Right renal cortex interstitium (tissue), 3 donors: ENCODE data around the gene TAF5L. TPM values are rescaled to one million over a fixed set of nuclear protein-coding genes. Genes with fewer than 3 reads are reported as not detected.
"Not testable (repeated sequence)": the region's sequence is repeated elsewhere in the genome, so short reads cannot be mapped to it uniquely, and the experiment has no call there.

ENCODE experiments used
- DNase-seq, 3 donors: peaks; one replicate each; pipeline ENCODE4 v3.0.0-alpha.2; 2013; ENCODE audit warnings: low read depth in 3 of 3, low spot score in 2 of 3
- polyA plus RNA-seq, 3 donors: library from polyadenylated mRNA; unstranded; fragments of 120-200 nt; gene quantifications; one replicate each; pipeline ENCODE4 v1.2.1, GENCODE V29; 2013; ENCODE audit not compliant: insufficient read length in 3 of 3

TAF5L gene
- polyA plus RNA-seq, 3 donors: 18.0 to 21.0 (median 19.6) TPM

- DNase-seq: no peak
These were observed 11.2 kb downstream of the TAF5L start for GRCh38 chr1:229614701-229615100.

- no peak for DNase-seq
These were observed 12.0 kb downstream of the TAF5L start for GRCh38 chr1:229613938-229614337.

- no peak for DNase-seq
These were observed 17.3 kb downstream of the TAF5L start for GRCh38 chr1:229608590-229608989.

- no peak for DNase-seq
These were observed 18.6 kb downstream of the TAF5L start for GRCh38 chr1:229607370-229607769.

GRCh38 chr1:229603371-229604005 is 22.4 kb downstream of the TAF5L start:
- DNase-seq: no peak

GRCh38 chr1:229600229-229600628 is 25.7 kb downstream of the TAF5L start:
- DNase-seq: no peak

GRCh38 chr1:229599218-229599954 is 26.5 kb downstream of the TAF5L start:
- no peak for DNase-seq

- no peak for DNase-seq
These were observed 28.0 kb downstream of the TAF5L start for GRCh38 chr1:229597877-229598276.

GRCh38 chr1:229596925-229597699 is 28.8 kb downstream of the TAF5L start:
- DNase-seq: no peak

GRCh38 chr1:229595876-229596275 is 30.0 kb downstream of the TAF5L start:
- not testable (repeated sequence) for DNase-seq

GRCh38 chr1:229594227-229595008 is 31.5 kb downstream of the TAF5L start:
- DNase-seq: no peak

GRCh38 chr1:229593800-229594199 is 32.1 kb downstream of the TAF5L start:
- no peak for DNase-seq

- DNase-seq: no peak
These were observed 35.8 kb downstream of the TAF5L start for GRCh38 chr1:229590119-229590518.

- no peak for DNase-seq
These were observed 40.6 kb downstream of the TAF5L start for GRCh38 chr1:229585338-229585737.

GRCh38 chr1:229582715-229583114 is 43.2 kb downstream of the TAF5L start:
- DNase-seq: no peak

GRCh38 chr1:229582011-229582694 is 43.8 kb downstream of the TAF5L start:
- DNase-seq: no peak

- no peak for DNase-seq
These were observed 44.4 kb downstream of the TAF5L start for GRCh38 chr1:229581485-229581884.

- DNase-seq: peak in 1 of 3 donors; percentile 27
These were observed 46.8 kb downstream of the TAF5L start for GRCh38 chr1:229579059-229579673.

GRCh38 chr1:229578168-229579058 is 47.5 kb downstream of the TAF5L start:
- DNase-seq: no peak
